ENCODE measurements around the gene EHMT1. TPM values are rescaled to one million over a fixed set of nuclear protein-coding genes. Genes with fewer than 3 reads are reported as not detected.
"Not testable (repeated sequence)": the region's sequence is repeated elsewhere in the genome, so short reads cannot be mapped to it uniquely, and the experiment has no call there.

Gene EHMT1
- total and polyA plus RNA-seq, 10 of the 15 experiments (the other 5 are each of a cell fraction or from before 2014, with no cell fraction given), result 2.9 to 100 (median 48.1) TPM

- TF ChIP-seq BCLAF1 (IDR thresholded peaks at IDR 0.05) (no peak), SRF (IDR thresholded peaks at IDR 0.05; ENCODE audit: low read depth in 2 of 2, low read length in 2 of 2) (no peak)
These were observed 25.6 kb upstream of the EHMT1 start (continued) for GRCh38 chr9:137593176-137593575.

- in situ Hi-C loops (cut with MboI); H2AFZ ChIP-seq (ENCODE audit: control insufficient read depth, low read depth, low read length); H3K9me3 ChIP-seq (replicated peaks; ENCODE audit: control insufficient read depth, insufficient read depth, low read length); H3K4me1 ChIP-seq (ENCODE audit: control insufficient read depth, insufficient read depth, low read length); H3K9ac ChIP-seq (ENCODE audit: control insufficient read depth, insufficient read depth, low read length); SMC1A ChIA-PET (ENCODE audit: uncharacterized antibody, unreplicated experiment); DNase-seq (ENCODE audit: low read depth, low spot score); H3K27me3 ChIP-seq (replicated peaks in 1 of 2; ENCODE audit: control insufficient read depth in 2 of 2, insufficient read depth in 2 of 2, low read length in 1 of 2); intact Hi-C loops (cut with micrococcal nuclease; ENCODE audit: unreplicated experiment); FAIRE-seq; H3K36me3 ChIP-seq (ENCODE audit: control insufficient read depth in 2 of 2, insufficient read depth in 2 of 2, low read length in 1 of 2); ATAC-seq; BruUV-seq (replicated peaks); H3K4me2 ChIP-seq (ENCODE audit: control insufficient read depth, insufficient read depth); H4K20me1 ChIP-seq (ENCODE audit: control insufficient read depth, insufficient read depth); H3K79me2 ChIP-seq (ENCODE audit: control insufficient read depth, insufficient read depth, low read length); H3K4me3 ChIP-seq; H3K27ac ChIP-seq (ENCODE audit: control insufficient read depth, insufficient read depth); RAD21 ChIA-PET (ENCODE audit: unreplicated experiment): not testable (repeated sequence)
- CTCF ChIA-PET, result interaction anchor here (0.6 kb wide), 1 partner anchor 19 kb away, joined by 3 read pairs; no protein-coding TSS in a partner anchor
- POLR2A ChIA-PET, result interaction anchor here (0.6 kb wide), 2 partner anchors 9 to 91 kb away, joined by 4 read pairs; no protein-coding TSS in a partner anchor
- WGBS (ENCODE audit: insufficient coverage, insufficient replicate concordance, low lambda C conversion rate, missing lambda C conversion rate), result 91% methylated on average over 7 of the region's 7 CpGs
These were observed 22.2 kb upstream of the EHMT1 start for GRCh38 chr9:137596577-137596976.

Measured in GM12878 (cell line).